GM19395 (cell line): ENCODE data around the gene NAV2.
"Not testable (repeated sequence)": the region's sequence is repeated elsewhere in the genome, so short reads cannot be mapped to it uniquely, and the experiment has no call there.

Experiments
- ATAC-seq: cut with Tn5 transposase; IDR thresholded peaks from one replicate; pipeline ENCODE4 v1.9.1; 2021; ENCODE audit warnings: mild to moderate bottlenecking, moderate library complexity; ENCODE audit not compliant: unreplicated experiment

NAV2 gene

DNA sequence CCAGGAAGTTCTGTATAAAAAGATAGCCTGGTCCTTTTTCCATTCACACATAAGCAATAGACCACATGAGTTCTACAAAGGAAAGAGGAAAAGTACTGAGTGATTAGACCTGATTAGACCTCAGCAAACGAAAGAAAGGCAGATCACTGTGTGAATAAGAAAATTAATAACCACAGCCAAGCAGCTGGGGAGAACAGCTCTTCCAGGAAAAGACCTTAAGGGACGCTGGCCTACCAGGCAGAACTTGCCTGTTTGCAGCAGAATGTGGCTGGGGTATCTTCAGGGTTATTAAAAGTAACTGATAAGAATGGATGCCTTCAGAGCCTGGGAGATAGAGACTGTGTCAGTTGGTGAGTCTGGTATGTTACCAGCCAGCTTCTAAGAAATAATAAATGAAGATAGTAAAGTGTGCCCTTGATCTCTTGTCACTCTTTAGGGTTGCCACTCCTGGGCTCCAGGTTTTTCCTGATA lies 274.7 kb downstream of the NAV2 start:
- ATAC-seq: no peak

DNA sequence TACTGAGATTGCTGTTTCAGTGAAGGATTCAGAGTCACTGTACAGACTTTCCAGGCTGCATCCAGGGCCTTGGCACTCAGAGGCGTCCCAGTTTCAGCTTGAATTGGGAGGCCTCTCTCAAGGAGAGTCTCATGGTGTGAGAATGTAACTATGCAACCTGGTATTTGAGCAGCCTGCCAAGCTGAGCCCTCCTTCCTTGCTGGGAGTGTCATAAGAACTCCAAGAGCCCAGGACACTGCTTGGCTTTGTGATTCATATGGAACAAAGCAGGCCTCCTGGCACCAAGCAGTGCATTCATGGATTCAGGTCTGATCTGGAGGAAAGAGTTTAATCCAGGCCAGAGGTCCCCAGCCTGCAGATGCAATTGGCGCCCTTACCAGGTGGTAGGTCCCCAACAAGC lies 276.0 kb downstream of the NAV2 start:
- ATAC-seq: no peak

DNA sequence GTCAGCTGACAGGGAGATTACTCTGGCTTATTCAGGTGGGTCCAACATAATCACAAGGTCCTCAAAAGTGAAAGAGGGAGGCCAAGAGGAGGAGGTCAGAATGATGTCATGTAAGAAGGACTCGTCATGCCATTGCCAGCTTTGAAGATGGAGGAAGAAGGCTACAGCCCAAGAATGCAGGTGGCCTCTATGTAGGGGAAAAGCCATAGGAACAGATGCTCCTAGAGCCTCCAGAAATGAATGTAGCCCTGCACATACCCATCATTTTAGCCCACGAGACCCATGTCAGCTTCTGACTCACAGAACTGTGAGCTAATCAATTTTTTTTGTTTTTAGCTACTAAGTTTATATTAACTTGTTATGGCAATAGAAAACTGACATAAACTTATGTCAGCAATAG lies 276.6 kb downstream of the NAV2 start:
- no peak for ATAC-seq

DNA sequence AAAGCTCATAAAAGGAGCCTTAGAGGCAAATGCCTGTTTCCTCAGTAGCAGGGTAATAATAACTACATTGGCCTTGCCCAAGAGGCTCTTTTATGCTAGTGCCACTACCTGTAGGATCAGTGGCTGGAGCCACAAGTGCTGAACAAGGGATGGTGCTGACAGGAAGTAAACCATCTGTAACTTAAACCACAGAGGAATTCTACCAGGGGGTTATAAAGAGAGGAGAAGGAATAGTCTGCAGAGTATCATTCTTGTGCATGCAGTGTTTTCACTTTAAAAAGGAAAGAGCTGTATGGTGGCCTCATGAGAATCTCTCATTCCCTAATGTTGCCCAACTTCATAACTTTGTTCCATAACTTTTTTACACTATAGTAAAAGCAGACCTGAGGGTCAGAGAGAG lies 279.5 kb downstream of the NAV2 start:
- no peak for ATAC-seq

DNA sequence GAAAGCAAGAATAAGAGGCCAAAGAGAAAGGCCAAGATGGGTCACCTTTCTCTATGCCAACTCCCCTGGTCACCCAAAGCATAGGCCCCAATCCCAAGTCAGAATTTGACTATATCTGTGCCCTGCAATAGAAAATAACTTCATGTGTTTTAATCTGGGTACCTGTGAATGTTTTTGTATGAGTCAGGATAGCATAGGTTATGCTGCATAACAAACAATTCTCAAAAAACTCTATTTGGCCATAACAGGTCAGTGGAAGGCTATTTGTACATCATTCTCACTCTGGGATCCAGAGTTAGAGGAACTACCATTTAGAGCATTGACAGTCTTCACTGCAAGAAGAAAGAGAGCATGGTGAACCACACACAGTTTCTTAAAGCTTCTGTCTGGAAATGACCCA lies 280.4 kb downstream of the NAV2 start:
- no peak for ATAC-seq

DNA sequence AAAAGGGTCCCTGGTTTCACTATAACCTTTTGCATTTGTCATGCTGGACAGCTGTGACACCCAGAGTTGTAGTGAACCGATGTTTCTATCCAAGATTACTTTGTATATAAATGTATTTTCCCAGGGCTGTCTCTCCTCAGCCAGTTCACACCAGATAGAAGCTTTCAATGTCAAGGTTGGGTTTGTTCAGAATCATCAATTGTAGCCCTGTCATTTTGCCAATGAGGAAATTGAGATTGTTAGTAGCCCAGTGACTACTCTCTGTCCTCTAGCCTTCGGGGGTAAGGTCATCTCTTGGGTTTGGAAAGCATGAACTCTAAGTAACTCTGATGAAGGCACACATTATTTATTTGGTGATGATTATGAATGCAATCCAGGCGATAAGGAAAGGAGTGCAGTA lies 282.0 kb downstream of the NAV2 start:
- no peak for ATAC-seq

DNA sequence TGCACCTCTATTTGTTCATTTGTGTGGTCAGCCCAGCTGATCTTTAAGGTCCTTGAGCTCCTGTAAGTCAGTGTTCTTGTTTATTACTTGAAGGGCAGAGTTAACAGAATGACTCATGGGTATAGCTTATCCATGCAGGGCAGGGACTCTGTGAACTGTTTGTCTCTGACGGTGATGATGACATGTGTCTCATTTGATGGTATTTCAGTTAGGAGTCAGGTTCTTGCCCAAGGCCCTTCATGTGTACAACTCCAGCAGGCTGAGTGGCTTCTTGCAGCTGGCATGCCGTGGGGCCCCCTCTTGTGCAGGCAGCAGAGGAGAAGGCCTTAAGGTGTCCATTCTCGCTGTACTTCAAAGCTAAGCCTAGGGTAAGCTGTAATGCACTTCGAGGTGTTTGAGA lies 282.5 kb downstream of the NAV2 start:
- no peak for ATAC-seq

DNA sequence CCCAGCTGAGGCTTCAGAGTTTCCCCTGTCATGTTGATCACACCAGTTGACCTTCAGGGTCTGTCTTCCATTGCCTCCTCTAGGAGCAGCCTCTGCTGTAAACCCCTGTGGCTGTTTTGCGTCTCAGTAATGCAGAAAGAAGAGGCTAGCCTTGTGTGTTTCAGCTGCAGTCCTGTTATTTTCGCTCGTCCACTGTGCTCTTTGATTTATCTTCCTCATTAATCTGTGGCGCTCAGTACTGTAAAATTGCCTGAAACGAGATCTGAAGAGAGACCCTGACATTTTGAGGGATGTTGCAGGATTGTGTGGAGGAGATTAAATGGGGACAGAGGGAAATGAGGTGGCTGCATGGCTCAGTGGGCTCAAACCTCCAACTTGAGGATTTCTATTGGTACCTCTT lies 283.9 kb downstream of the NAV2 start:
- no peak for ATAC-seq

DNA sequence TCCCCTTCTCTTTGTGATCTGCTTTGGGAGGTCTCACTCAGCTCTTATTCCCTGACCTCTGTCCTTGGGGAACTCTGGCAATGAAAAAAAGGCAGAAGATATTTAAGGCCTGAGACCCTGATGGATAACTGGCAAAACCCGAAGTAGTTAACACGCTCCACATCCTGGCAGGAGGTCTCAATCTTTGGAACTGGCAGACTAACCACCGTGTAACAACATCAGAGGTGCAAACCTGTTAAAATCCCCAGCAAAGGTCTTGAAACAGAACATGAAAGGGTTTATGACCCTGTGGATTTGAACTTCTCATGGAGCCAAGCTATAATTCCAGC lies 287.3 kb downstream of the NAV2 start:
- no peak for ATAC-seq

DNA sequence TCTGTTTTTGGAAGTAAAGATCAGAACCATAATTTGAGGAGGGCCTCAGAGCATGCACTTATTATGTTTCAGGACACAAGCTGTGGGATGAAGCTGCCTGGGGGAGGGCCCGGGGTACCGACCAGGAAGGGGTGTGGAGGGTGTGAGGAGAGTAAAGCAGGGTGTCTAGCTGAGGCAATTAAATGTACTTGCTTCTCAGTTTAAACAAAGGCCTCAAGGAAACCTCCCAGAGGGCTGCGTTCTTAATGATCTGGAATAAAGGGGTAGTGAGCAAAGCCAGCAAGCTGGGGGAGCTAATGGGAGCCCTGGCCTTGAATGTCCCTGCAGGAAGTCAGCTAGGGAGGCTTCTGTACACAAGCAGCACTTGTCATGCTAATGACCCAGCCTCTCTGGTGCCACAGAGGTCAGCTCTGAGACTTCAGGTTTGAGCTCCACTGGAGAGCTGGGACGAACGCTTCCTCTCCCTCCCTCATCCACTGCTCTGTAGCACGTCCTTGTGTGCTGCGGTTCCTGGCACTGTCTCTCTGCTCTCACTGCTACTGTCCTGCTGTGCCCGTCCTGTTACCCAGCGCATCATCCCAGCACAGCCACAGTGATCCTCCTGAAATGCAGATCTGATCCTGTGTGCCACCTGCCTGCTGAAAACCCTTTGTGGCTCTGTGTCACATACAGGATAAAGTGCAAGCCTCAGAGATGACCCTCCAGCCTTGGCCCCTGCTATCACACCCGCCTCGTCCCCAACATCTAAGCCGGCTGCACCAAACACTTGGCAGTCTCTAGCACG lies 287.9 kb downstream of the NAV2 start:
- no peak for ATAC-seq

DNA sequence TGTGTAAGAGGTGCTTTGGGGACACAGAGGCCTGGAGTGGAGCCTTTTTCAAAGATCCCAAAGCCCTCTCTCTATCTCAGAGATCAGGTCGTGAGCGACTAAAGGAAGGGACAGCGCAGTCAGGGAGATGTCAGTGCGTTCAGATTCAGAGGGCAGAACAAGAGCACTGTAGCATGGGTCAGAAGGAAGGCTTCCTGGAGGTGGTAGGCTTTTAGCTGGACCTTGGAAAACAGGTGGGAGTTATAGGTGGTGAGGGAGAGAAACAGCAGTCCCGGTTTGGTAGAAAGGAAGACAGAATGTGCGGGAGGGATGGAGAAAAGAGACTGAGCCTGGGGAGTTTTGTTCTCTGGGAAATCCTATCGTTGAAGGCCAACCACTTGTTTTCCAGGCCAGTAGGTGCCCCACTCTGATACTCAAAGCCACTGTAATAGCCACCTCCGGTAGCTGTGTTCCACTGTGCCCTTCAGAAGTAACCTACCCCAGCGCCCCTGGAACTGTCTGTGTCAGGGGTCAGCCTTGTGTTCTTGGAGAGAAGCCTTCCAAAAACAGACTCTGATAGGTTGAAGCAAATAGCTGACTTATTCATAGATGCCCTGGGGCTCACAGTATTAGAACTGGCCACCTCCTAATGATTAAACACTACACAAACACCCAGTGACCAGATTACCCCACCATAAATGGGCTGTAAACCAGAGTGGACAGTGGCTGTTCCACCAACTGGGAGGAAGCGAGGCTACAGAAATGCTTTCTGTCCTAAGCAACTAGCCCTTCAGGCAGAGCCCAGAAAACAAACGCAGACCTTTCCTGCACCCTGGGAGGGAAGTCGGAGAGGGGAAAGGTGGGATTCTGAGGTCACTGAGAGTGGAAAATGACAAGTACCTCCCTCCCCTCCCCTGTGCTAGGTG lies 289.9 kb downstream of the NAV2 start:
- no peak for ATAC-seq

DNA sequence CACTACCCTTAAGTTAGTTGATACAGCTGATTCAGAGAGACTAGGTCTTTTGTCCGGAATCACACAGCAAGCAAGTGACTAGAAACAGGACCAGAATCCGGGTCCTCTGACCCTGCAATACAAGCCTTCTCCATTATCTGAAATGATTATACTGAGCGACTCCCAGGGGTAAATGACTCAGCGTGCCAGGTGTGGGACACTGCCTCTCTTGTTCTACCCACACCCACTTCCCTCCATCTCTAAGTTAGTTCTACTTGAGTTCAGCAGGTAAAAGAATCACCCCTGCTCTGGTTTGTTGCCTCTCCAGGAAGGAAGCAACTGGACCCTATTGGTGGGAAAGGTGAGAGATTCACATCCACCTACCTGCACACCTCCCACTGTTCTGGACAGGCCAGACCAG lies 290.7 kb downstream of the NAV2 start:
- no peak for ATAC-seq

DNA sequence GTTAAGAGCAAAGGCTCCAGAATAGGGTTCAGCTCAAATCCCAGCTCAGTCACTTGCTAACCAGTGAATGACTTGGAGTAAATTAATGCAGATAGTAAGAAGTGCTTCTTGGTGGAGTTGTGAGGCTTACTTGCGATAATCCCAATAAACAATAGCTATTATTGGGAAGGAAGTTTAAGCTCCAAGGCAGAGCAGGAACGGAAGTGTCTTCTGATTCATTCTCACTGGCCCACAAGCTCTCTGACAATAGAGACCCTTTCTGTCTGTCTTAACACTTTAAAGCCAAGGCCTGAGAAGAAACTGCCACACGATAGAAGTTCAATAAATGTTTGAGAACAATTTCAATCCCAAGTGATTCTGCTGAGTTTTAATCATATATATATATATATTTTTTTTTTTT lies 292.2 kb downstream of the NAV2 start:
- no peak for ATAC-seq

DNA sequence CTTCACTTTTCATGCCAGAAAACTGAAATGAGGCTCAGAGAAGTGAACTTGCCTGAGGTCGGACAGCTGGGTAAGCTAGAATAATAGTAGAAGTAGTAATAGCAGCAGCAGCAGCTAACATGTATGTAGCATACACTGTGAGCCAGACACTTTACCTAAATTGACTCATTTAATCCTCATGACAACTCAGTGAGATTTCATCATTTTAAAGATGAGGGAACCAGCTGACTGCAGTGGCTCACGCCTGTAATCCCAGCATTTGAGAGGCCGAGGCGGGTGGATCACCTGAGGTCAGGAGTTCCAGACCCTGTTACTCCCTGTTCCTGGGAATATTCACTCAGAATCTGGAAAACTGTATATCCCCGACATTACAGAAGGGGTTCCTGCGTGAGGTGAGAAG lies 293.1 kb downstream of the NAV2 start:
- ATAC-seq: no peak

DNA sequence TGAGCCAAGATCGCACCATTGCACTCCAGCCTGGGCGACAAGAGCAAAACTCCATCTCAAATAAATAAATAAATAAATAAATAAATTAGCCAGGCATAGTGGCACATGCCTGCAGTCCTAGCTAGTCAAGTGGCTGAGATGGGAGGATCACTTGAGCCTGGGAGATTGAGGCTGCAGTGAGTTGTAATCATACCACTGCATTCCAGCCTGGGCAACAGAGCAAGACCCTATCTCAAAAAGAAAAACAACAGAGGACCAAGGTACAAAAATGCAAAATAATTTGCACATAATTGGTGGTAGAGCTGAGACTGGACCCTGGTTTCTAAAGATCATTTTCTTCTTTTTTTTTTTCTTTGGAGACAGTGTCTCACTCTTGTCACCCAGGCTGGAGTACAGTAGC lies 294.0 kb downstream of the NAV2 start:
- not testable (repeated sequence) for ATAC-seq

DNA sequence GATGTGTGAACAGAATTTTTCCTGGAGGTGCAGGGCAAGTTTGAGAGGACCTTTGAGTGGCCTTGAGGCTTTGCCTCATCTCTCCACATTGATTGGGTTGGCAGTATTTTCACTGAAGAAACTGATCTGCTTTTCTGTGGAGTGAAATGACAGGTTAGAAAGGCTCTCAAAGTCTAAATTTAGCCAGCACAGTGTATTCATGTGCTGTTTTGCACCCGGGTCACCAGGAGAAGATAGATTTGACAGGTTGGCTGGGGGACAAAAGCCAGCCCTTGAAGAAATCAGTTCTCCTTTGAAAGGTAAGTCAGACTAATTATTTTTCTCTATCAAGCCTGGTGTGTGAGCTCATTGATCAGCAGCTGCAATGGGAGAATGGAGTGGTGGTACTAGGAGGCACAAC lies 294.7 kb downstream of the NAV2 start:
- no peak for ATAC-seq

DNA sequence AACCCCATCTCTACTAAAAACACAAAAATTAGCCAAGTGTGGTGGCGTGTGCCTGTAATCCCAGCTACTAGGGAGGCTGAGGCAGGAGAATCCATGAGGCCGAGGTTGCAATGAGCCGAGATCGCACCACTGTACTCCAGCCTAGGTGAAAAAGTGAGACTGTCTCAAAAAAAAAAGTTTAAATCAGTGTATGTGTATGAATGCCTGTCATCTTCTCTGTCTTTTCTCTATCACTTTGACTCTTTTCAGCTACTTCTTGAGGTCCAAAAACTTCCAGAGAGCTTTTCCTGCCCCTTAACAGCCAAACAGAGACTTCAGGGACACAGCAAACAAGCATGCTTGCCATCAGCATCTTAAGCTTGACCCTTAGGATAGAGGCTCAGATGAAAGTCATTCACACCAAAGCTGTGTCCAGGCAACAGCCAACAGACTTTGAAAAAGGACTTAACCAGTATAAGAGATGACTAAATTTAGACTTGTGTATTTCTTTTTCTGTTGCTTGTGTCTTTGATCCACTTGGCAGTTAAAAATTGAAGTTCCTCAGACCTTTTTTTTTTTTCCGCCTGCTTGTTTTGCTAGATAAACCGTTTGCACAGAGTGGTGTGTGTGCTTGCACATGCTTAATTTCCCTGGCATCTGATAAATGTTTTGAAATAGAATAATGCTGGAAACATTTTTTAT lies 295.7 kb downstream of the NAV2 start:
- no peak for ATAC-seq

DNA sequence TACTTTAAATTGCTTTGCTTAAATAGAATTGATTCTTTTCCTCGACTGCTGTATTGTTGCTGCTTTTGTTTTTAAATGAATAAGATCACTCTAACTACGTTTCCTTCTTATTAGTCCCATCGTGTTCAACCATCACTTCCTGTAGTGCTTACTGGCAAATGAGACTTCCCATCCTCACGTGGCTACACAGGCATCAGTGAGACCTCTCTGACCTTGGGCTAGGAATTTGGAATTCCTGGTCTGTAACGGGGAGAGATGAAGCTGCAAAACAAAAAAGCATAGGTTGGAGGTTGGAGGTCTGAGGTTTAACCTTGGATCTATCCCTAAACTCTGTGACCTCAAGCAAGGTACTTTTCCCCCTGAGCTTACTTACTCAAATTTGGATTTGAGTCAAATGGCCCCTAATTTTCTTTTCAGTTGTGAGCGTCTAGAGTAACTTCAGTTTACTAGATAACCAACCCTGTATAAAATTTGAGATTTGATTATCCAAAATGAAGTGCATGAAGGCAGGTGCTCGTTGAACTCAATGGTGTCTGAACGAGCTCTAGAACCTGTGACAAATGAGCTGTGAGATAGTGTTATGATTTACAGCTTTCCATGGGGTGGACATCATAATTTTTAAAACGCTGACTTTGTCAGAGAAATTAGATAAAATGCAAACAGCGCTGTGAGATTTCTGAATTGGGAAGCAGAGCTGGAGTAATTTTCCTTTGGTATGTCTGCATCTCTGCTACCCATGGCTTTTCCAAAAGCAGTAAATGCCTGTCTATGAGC lies 296.4 kb downstream of the NAV2 start:
- no peak for ATAC-seq

DNA sequence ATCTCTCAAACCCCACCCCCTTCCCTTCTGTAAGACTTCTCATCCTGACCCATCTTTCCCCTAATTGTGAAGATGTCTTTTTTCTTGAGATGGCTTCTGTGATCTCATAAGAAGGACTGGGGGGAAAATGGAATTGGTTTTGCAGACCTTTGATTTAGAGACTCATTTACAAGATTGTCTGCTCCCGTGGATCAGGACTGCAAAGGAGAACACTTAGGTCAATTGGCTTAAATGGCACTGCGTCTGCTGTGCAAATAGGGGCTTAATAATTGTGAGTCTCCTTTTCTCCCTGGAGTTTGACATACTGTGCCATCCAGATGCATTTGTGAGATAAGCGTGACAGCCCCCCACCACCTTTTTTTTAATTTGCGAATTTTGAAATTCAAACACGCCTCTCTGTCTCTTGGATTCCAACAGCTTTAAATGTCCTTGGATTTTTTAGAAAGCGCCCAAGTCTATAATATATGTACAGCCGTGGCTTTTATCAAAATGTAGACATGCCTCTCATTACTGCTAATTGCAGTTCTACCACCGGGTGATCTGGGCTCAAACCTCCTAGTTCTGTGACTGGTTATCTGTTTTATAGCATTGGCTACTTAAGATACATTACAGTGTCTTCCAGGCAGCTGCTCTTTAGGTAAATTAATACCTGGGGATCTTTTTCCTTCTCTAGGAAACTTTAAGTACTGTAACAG lies 297.7 kb downstream of the NAV2 start:
- ATAC-seq: no peak

DNA sequence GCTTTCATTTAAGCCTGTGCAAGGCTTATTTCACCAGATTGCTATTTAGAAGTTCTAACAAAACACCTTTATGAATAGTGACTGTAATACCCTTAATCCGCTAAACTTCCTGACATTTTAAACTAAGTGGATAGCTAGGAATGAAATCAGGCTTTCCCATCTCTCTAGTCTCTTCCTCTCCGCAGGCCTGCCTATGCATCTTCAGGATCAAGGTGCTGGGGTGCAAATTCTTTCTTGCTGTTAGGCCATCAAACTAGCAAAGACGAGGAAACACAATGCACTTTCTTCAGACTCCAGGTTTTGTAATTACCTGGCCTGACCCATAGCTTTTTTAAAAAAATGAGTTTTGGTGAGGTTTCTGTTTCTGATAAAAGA lies 298.2 kb downstream of the NAV2 start:
- ATAC-seq: no peak
